ENCODE measurements around the gene SLIT3.

The SLIT3 gene

GRCh38 chr5:168714046-168714445 lies 586.9 kb downstream of the SLIT3 start:
- DNase-seq, result peak; percentile 24

DNA sequence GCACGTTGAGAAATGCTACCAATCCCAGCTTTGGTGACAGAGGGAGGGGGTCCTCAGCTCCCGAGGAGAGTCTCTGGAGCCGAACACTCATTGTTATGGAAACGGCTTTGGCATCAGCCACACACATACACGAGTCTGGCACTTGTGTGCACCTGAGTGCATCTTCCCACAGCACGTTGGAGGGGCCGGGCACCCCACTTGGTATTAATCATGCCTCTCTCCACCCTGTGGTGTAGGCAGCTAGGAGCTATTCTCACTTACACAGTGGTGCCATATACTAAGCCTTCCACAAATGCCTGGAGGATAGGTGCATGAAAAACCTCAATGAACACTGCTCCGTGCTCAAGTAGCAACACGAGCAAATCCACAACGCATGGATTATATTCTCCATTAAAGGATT lies 587.9 kb downstream of the SLIT3 start:
- no peak for DNase-seq

- DNase-seq, result no peak
These were observed 588.5 kb downstream of the SLIT3 start for GRCh38 chr5:168712280-168712924.

- no peak for DNase-seq
These were observed 590.2 kb downstream of the SLIT3 start for GRCh38 chr5:168710706-168711105.

DNA sequence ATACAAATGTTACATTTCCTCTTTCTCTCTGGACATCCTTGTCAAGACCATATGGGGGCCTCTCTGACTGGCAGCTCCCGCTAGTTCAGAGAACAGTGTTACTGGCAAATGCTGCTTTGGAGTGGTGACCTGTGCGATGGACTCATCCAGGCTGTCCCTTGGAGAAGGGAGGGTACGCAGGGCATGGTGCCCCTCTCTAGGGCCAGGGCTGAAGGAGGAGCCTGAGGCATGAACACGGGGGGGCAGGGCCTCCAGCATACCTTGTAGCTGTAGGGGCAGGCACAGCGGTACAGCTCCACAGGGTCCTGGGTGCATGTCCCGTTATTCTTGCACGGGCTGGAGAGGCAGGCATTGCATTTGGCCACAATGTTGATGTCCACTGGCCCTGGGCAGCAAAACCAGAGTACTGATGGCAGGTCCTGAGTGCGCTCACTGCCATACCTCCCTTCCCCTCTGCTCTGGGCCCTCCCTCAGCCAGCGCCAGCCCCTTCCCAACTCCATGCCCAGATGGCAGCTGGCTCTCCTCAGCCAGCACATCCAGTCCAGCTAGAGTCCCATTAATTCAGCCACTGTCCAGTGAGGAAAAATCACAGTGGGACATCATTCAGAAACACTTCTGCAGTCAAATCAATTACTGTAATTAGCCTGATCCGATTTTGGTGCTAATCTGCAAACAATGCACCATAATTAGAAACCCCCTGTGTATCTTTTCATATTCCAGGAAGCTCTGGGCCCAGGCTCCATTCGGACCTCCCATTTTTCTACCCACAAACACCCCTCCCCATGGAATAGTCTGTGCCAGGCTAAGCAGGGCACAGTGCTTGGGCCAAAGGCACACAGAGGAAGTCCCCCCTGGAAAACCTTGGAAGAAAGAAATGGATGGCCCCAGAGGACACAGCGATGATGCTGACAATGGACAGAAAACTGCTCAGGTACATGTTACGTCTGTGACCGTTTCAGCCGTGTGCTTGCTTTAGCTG lies 592.9 kb downstream of the SLIT3 start:
- no peak for DNase-seq

GRCh38 chr5:168706655-168707069 lies 594.3 kb downstream of the SLIT3 start:
- DNase-seq, result peak; percentile 50

DNA sequence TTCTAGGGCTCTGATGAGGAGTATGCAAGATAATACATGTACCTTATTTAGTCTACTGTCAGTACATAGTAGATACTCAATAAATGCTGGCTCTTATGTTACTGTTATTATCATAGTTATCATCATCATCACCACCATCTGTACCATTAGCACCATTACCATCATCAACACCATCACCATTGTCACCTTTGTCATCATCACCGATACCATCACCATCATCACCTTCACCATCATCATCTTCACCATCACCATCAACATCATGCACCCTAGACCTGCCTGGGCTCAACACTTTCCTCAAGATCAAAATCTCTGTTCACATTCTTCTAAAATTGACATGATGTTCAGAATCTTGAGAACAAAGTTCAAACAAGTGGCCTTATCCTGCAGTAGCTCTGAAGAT lies 595.6 kb downstream of the SLIT3 start:
- DNase-seq, result no peak

DNA sequence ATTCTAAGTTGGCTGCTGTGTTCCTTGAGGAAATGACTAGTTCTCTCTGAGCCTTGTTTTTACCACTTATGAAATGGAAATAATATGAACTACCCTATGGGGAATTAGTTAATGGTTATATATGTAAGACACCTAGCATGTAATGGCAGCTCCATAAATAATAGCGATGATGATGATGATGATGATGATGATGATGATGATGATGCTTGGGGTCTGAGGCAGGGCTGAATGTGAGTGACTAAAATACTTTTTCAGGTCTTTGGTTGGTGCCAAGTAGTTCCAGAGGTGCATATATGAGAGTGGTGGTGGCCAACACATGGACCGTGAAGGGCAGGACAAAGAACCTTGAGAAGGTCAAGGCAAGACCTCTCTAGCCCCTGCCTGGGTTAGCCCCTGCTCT lies 598.4 kb downstream of the SLIT3 start:
- no peak for DNase-seq

DNA sequence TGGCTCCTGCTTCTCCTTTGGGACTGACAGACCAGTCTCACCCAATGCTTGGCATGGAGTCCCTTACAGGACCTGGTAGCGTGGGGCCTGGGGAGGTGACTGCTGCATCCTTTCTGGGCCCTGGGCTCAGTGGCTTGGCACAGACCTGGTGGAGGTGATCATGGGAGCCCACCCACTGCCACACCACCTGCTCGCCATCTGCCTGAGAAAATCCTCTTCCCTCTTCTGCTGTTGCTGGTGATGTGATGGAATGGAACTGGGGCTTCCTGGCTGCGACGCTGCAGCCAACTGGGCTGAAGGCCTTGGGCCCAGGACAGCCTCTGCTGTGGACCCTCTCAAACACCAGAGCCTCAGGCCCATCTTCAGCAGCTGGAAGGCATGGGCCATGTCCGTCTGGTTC lies 599.3 kb downstream of the SLIT3 start:
- no peak for DNase-seq

DNA sequence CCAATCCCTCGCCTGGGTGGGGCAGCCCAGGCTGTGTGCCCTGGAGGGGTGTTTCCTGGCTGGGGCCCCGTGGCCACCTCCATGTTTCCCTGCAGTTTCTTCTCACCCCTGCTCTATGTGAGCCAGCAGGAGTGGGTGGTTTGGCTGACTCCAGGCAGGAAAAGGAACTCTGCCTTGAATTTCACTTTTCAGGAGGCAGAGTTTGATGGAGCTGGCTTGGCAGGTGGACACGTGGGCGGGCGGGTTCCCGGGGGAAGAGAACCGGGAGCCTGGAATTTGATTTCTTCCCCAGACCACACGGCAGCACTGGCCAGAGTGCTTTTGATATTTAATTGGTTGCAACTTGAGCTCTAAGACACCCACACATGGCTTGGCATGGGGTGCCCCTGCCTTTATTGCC lies 601.9 kb downstream of the SLIT3 start:
- no peak for DNase-seq

- DNase-seq, result no peak
These were observed 603.8 kb downstream of the SLIT3 start for GRCh38 chr5:168697034-168697720.

- no peak for DNase-seq
These were observed 604.3 kb downstream of the SLIT3 start for GRCh38 chr5:168696611-168697010.

- DNase-seq, result no peak
These were observed 605.6 kb downstream of the SLIT3 start for GRCh38 chr5:168695301-168695835.

DNA sequence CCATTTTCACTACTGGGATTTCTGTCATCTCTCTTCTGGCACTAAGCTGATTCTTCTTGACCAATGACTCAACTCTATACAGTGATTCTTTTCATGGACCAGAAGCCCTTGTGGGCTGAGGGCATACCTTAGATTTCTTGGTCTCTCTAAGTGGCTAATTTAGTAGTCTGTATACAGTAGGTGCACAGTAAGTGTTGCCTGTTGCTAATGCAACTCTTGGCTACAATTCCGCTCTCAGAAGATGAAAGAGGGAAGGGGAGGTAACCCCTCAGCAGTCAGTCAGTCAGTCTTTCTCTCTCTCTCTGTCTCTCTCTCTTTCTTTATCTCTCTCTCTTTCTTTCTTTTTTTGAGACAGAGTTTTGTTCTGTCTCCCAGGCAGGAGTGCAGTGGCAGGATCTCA lies 606.6 kb downstream of the SLIT3 start:
- DNase-seq, result no peak

GRCh38 chr5:168693883-168694282 lies 607.1 kb downstream of the SLIT3 start:
- DNase-seq, result no peak

- DNase-seq, result no peak
These were observed 607.6 kb downstream of the SLIT3 start for GRCh38 chr5:168693297-168693696.

GRCh38 chr5:168691891-168692290 lies 609.0 kb downstream of the SLIT3 start:
- DNase-seq, result no peak

- no peak for DNase-seq
These were observed 611.7 kb downstream of the SLIT3 start for GRCh38 chr5:168689260-168689659.

- no peak for DNase-seq
These were observed 614.1 kb downstream of the SLIT3 start for GRCh38 chr5:168686837-168687236.

DNA sequence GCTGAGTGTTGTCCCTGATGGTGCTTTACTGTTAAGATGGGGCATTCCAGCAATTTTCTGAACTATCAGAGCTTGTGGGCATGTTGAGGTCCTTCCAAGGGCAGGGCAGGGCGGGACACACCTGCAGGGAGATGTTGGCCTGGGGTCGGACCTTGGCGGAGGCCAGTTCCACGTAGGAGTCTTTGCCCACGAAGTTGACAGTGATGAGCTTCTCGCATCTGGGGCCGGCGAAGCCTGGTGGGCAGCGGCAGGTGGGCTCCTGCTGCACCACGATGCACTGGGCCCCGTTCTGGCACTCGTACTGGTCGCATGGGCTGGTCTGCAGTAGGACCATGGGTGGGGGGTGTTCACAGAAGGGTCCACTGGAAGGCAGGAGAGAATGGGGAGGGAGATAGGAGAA lies 615.4 kb downstream of the SLIT3 start:
- DNase-seq, result no peak

- no peak for DNase-seq
These were observed 617.0 kb downstream of the SLIT3 start for GRCh38 chr5:168683927-168684295.

- peak; percentile 59 for DNase-seq
These were observed 617.6 kb downstream of the SLIT3 start for GRCh38 chr5:168683247-168683926.

All from activated CD4-positive, alpha-beta T cell treated with anti-CD3 and anti-CD28 coated beads for 48 hours (primary cell).